Liver (tissue), 9 donors: ENCODE measurements around the gene TMEM128. TPM values are rescaled to one million over a fixed set of nuclear protein-coding genes. Genes with fewer than 3 reads are reported as not detected.

Experiments used
- DNase-seq: peaks from one replicate; pipeline ENCODE4 v3.0.0-alpha.2; 2017; ENCODE audit warnings: low spot score
- H3K27ac ChIP-seq, 2 donors: one replicate each; pipeline ENCODE4 v1.7.0; 2013; ENCODE audit warnings: inconsistent platforms in 2 of 2, low read length in 2 of 2, control low read depth in 1 of 2, low read depth in 1 of 2, mild to moderate bottlenecking in 1 of 2
- H3K27me3 ChIP-seq, 4 donors: one replicate each; pipeline versions ENCODE4 v1.6.1 to v1.7.0; 2013; ENCODE audit warnings: low read length in 3 of 4, inconsistent platforms in 1 of 4, mild to moderate bottlenecking in 1 of 4, moderate library complexity in 1 of 4; ENCODE audit not compliant: control insufficient read depth in 4 of 4, insufficient read depth in 4 of 4
- H3K36me3 ChIP-seq, 4 donors: one replicate each; pipeline versions ENCODE4 v1.6.1 to v1.7.0; 2013; ENCODE audit warnings: low read length in 3 of 4, mild to moderate bottlenecking in 3 of 4, low read depth in 1 of 4, moderate library complexity in 1 of 4; ENCODE audit not compliant: control insufficient read depth in 4 of 4, insufficient read depth in 3 of 4
- H3K4me1 ChIP-seq, 4 donors: one replicate each; pipeline versions ENCODE4 v1.6.1 to v1.7.0; 2013; ENCODE audit warnings: low read length in 3 of 4, mild to moderate bottlenecking in 3 of 4, moderate library complexity in 1 of 4; ENCODE audit not compliant: control insufficient read depth in 4 of 4, insufficient read depth in 4 of 4
- H3K4me3 ChIP-seq, 3 donors: one replicate each; pipeline versions ENCODE4 v1.6.1 to v1.7.0; 2013; ENCODE audit warnings: low read length in 3 of 3, control low read depth in 1 of 3, low read depth in 1 of 3, mild to moderate bottlenecking in 1 of 3
- H3K9ac ChIP-seq, 2 donors: one replicate each; pipeline ENCODE4 v1.7.0; 2013; ENCODE audit warnings: low read length in 2 of 2, mild to moderate bottlenecking in 2 of 2, moderate library complexity in 2 of 2, control low read depth in 1 of 2, low read depth in 1 of 2
- H3K9me3 ChIP-seq, 4 donors: one replicate each; pipeline versions ENCODE4 v1.6.1 to v1.7.0; 2013; ENCODE audit warnings: low read length in 3 of 4; ENCODE audit not compliant: control insufficient read depth in 4 of 4
- ATF3 ChIP-seq: IDR thresholded peaks from 2 replicates; pipeline ENCODE4 v1.6.1; 2016; ENCODE audit warnings: antibody characterized with exemption
- CTCF ChIP-seq: fragments of 150-350 bp; IDR thresholded peaks from 2 replicates; pipeline ENCODE4 v1.5.1; 2017; ENCODE audit warnings: improper control_type of control experiment, low read depth, low read length; ENCODE audit not compliant: missing input control
- EGR1 ChIP-seq, 2 donors: IDR thresholded peaks; 2 replicates each; pipeline ENCODE4 v1.6.1; 2016 to 2018; ENCODE audit warnings: antibody characterized with exemption in 2 of 2, low read depth in 2 of 2
- FOXA1 ChIP-seq: IDR thresholded peaks from 2 replicates; pipeline ENCODE4 v1.6.1; 2016; ENCODE audit warnings: antibody characterized with exemption
- FOXA2 ChIP-seq: IDR thresholded peaks from 2 replicates; pipeline ENCODE4 v1.6.1; 2016; ENCODE audit warnings: antibody characterized with exemption
- GABPA ChIP-seq, 2 donors: IDR thresholded peaks in 1 of 2; conservative IDR thresholded peaks in 1 of 2; 2 replicates each; pipeline ENCODE4 v1.6.1; 2016; ENCODE audit warnings: antibody characterized with exemption in 2 of 2, mild to moderate bottlenecking in 1 of 2, moderate library complexity in 1 of 2
- HNF4A ChIP-seq, 2 donors: conservative IDR thresholded peaks; 2 replicates each; pipeline ENCODE4 v1.6.1; 2016; ENCODE audit warnings: antibody characterized with exemption in 2 of 2, mild to moderate bottlenecking in 2 of 2
- HNF4G ChIP-seq: IDR thresholded peaks from 2 replicates; pipeline ENCODE4 v1.6.1; 2016; ENCODE audit warnings: antibody characterized with exemption
- JUND ChIP-seq, 2 donors: IDR thresholded peaks; 2 replicates each; pipeline ENCODE4 v1.6.1; 2016; ENCODE audit warnings: antibody characterized with exemption in 2 of 2
- MAX ChIP-seq: IDR thresholded peaks from 2 replicates; pipeline ENCODE4 v1.6.1; 2016; ENCODE audit warnings: antibody characterized with exemption
- NR2F2 ChIP-seq: IDR thresholded peaks from 2 replicates; pipeline ENCODE4 v1.6.1; 2016; ENCODE audit warnings: antibody characterized with exemption
- RAD21 ChIP-seq, 2 donors: IDR thresholded peaks; 2 replicates each; pipeline ENCODE4 v1.6.1; 2016; ENCODE audit warnings: antibody characterized with exemption in 2 of 2, mild to moderate bottlenecking in 2 of 2
- RXRA ChIP-seq, 2 donors: IDR thresholded peaks; 2 replicates each; pipeline ENCODE4 v1.6.1; 2017 to 2018; ENCODE audit warnings: antibody characterized with exemption in 2 of 2, mild to moderate bottlenecking in 1 of 2
- SP1 ChIP-seq: IDR thresholded peaks from 2 replicates; pipeline ENCODE4 v1.6.1; 2018; ENCODE audit warnings: antibody characterized with exemption, mild to moderate bottlenecking
- TAF1 ChIP-seq: conservative IDR thresholded peaks from 2 replicates; pipeline ENCODE4 v1.6.1; 2016; ENCODE audit warnings: antibody characterized with exemption, mild to moderate bottlenecking
- YY1 ChIP-seq: IDR thresholded peaks from 2 replicates; pipeline ENCODE4 v1.6.1; 2016; ENCODE audit warnings: antibody characterized with exemption, mild to moderate bottlenecking
- ZBTB33 ChIP-seq: IDR thresholded peaks from 2 replicates; pipeline ENCODE4 v1.6.1; 2016; ENCODE audit warnings: antibody characterized with exemption
- WGBS: extraction: QIAGEN DNeasy Blood & Tissue Kit; methylation state at CpG from one replicate; pipeline ENCODE4 v1.1.7; 2013; 5-methylcytosine and 5-hydroxymethylcytosine counted together
- polyA plus RNA-seq, 2 donors: library from polyadenylated mRNA; stranded (reverse) in 1 of 2; unstranded in 1 of 2; fragments of 200-250 nt in 1 of 2; fragments of >200 nt in 1 of 2; fragmentation: Nextera tagmentation in 1 of 2; extraction: Ambion mirVana in 1 of 2; gene quantifications; one replicate each; pipeline versions ENCODE4 v1.2.1 to v1.2.3, GENCODE V29; 2013 to 2015
- total RNA-seq, 2 donors: library from RNA; depleted of rRNA; stranded (reverse); fragments of >200 nt; gene quantifications; one replicate each; pipeline ENCODE4 v1.2.3, GENCODE V29; 2014
- TF ChIP-seq, protein P1 (sequence below): IDR thresholded peaks from 2 replicates; pipeline ENCODE4 v1.6.1; 2016; ENCODE audit warnings: antibody characterized with exemption, mild to moderate bottlenecking
- donor health status: healthy.
- donor health status: healthy.
- donor health status: healthy.
- donor health status: healthy.
- donor health status: healthy.

The TMEM128 gene
- total and polyA plus RNA-seq, 4 donors = 7.6 to 11.3 (median 9.2) TPM

GRCh38 chr4:4296283-4296846, 48.3 kb upstream of the TMEM128 start:
- DNase-seq = no peak
- no peak overlapping the region for H3K27ac ChIP-seq
- H3K4me1 ChIP-seq = peaks cover 0 to 4% (median 2%) of the 10 kb centered on the region in 4 donors
- no peaks in the 10 kb centered on the region for H3K9me3 ChIP-seq
- no peaks in the 10 kb centered on the region for H3K27me3 ChIP-seq
- peaks cover 0 to 7% (median 0%) of the 10 kb centered on the region in 4 donors for H3K36me3 ChIP-seq
- TF ChIP-seq ATF3 (no peak), SP1 (no peak), NR2F2 (no peak), FOXA2 (no peak), EGR1 (IDR thresholded peaks at IDR 0.05; ENCODE audit: low read depth in 2 of 2) (no peak), RAD21 (IDR thresholded peaks at IDR 0.05) (no peak), HNF4A (conservative IDR thresholded peaks at IDR 0.05) (no peak), JUND (IDR thresholded peaks at IDR 0.05) (no peak), CTCF (no peak), FOXA1 (no peak), RXRA (IDR thresholded peaks at IDR 0.05) (no peak), YY1 (no peak), HNF4G (no peak), GABPA (IDR thresholded peaks at IDR 0.05 in 1 of 2, conservative IDR thresholded peaks at IDR 0.05 in 1 of 2) (no peak), ZBTB33 (no peak), MAX (no peak), TAF1 (no peak)
- TF ChIP-seq, protein P1, sequence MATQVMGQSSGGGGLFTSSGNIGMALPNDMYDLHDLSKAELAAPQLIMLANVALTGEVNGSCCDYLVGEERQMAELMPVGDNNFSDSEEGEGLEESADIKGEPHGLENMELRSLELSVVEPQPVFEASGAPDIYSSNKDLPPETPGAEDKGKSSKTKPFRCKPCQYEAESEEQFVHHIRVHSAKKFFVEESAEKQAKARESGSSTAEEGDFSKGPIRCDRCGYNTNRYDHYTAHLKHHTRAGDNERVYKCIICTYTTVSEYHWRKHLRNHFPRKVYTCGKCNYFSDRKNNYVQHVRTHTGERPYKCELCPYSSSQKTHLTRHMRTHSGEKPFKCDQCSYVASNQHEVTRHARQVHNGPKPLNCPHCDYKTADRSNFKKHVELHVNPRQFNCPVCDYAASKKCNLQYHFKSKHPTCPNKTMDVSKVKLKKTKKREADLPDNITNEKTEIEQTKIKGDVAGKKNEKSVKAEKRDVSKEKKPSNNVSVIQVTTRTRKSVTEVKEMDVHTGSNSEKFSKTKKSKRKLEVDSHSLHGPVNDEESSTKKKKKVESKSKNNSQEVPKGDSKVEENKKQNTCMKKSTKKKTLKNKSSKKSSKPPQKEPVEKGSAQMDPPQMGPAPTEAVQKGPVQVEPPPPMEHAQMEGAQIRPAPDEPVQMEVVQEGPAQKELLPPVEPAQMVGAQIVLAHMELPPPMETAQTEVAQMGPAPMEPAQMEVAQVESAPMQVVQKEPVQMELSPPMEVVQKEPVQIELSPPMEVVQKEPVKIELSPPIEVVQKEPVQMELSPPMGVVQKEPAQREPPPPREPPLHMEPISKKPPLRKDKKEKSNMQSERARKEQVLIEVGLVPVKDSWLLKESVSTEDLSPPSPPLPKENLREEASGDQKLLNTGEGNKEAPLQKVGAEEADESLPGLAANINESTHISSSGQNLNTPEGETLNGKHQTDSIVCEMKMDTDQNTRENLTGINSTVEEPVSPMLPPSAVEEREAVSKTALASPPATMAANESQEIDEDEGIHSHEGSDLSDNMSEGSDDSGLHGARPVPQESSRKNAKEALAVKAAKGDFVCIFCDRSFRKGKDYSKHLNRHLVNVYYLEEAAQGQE = no peak
- no peak overlapping the region for H3K4me3 ChIP-seq
- 98% methylated on average over 5 of the region's 5 CpGs for WGBS
- no peak overlapping the region for H3K9ac ChIP-seq
